Measurements from ENCODE around the gene KHDRBS1. TPM values are rescaled to one million over a fixed set of nuclear protein-coding genes. Genes with fewer than 3 reads are reported as not detected.
A peak's percentile ranks its signal among the peaks of the same experiment; 100 is the strongest.

KHDRBS1 gene
- total and polyA plus RNA-seq, 2 of the 13 experiments (the other 11 are each of a cell fraction or from before 2014, with no cell fraction given) = 25.1 to 39.0 TPM

DNA sequence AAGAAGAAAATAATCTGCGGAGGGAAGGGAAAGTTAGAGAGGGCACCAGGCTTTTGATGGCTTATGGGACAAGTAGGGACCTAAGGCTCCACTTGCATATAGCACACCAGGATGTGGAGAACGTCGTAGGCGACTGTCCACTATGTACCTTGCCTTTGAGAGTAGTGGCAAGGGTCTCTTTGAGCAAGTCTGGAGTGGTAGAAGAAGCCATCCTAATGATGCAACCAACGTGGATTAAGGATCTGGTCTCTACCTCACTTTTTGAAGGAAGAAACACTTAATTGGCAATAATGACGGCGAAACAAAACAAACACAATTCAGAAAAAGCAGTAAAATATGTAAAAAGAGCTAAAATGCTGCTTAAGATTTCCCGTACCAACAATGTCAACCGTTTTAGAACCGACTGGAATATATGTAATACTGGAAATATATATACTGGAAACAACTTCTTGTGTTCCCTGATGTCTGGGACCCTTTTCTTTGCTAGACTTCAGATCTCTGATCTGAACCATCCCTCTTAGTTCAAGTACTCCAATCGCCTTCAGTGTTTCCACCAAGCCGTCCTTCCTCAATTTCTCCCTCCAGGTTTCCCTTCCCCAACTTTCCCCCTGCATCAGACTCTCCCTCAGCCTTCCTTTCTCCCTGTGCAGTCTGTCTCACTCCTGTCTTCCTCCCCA is 821 bp upstream of the KHDRBS1 start:
- peaks cover 27% of the 10 kb centered on the region for H3K4me1 ChIP-seq (ENCODE audit: insufficient read depth, low read length)
- peak overlapping the region; percentile 71 for H3K9ac ChIP-seq (ENCODE audit: insufficient read depth, low read depth, low read length)
- H4K20me1 ChIP-seq (ENCODE audit: insufficient read depth, low read length) = peaks cover 34% of the 10 kb centered on the region
- peaks cover 40% of the 10 kb centered on the region for H3K79me2 ChIP-seq (ENCODE audit: insufficient read depth, low read length)
- TF ChIP-seq NCOA2 (CRISPR knock-in tag; IDR thresholded peaks at IDR 0.05) (0 out of 2 replicates have a peak, but pooled peaks have one; percentile 8), ZNF816 (CRISPR knock-in tag; IDR thresholded peaks at IDR 0.05; ENCODE audit: borderline replicate concordance) (0 out of 2 replicates have a peak, but pooled peaks have one; percentile 48), REL (CRISPR knock-in tag; conservative IDR thresholded peaks at IDR 0.05) (peak; percentile 55), ESRRA (CRISPR knock-in tag; IDR thresholded peaks at IDR 0.05; ENCODE audit: low read depth) (no peak), ZNF564 (CRISPR knock-in tag; IDR thresholded peaks at IDR 0.05) (no peak), HOXD1 (CRISPR knock-in tag; IDR thresholded peaks at IDR 0.05) (0 out of 2 replicates have a peak, but pooled peaks have one; percentile 2)
- TF ChIP-seq, protein P1, sequence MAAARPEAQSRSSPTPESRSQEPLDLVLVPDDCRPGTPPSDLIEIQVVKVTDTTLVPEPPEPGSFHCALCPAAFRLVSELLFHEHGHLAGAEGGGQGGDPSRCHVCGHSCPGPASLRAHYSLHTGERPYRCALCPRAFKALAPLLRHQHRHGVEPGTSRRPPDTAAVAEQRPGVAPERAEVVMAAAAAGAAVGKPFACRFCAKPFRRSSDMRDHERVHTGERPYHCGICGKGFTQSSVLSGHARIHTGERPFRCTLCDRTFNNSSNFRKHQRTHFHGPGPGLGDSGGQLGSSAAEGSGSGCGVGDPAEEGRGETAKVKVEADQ (CRISPR knock-in tag; IDR thresholded peaks at IDR 0.05; ENCODE audit: borderline replicate concordance) = no peak
- TF ChIP-seq, protein P2, sequence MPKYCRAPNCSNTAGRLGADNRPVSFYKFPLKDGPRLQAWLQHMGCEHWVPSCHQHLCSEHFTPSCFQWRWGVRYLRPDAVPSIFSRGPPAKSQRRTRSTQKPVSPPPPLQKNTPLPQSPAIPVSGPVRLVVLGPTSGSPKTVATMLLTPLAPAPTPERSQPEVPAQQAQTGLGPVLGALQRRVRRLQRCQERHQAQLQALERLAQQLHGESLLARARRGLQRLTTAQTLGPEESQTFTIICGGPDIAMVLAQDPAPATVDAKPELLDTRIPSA (CRISPR knock-in tag; IDR thresholded peaks at IDR 0.05; ENCODE audit: borderline replicate concordance) = 0 out of 2 replicates have a peak, but pooled peaks have one; percentile 0
- TF ChIP-seq, protein P3, sequence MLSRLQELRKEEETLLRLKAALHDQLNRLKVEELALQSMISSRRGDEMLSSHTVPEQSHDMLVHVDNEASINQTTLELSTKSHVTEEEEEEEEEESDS (CRISPR knock-in tag; IDR thresholded peaks at IDR 0.05; ENCODE audit: borderline replicate concordance) = peak; percentile 19; the same call in 1 of the 2 replicates
- H3K27me3 ChIP-seq (ENCODE audit: control insufficient read depth in 1 of 2, insufficient read depth in 2 of 2, low read length in 2 of 2) = no peaks in the 10 kb centered on the region; a peak in 1 of 5 replicates
- in situ Hi-C loops (cut with HindIII; ENCODE audit: extremely low pct_ligation_motif_present, low pct_unique_long_range_greater_than_20kb) = no loop called here
- FAIRE-seq = no peak
- peak overlapping the region; percentile 74 for H3K27ac ChIP-seq (ENCODE audit: extremely low read length, insufficient read depth, low read length)
- intact Hi-C loops (cut with micrococcal nuclease; ENCODE audit: unreplicated experiment) = no loop called here
- WGBS (ENCODE audit: low lambda C conversion rate) = 82% methylated on average over 12 of the region's 12 CpGs
- peaks cover 2 to 8% of the 10 kb centered on the region in 2 experiments; a peak in 2 of 5 replicates for H3K36me3 ChIP-seq (replicated peaks in 1 of 2; ENCODE audit: control insufficient read depth in 1 of 2, insufficient read depth in 2 of 2, low read length in 2 of 2)
- peak overlapping the region; percentile 56 to 98 (median 61) for H3K4me3 ChIP-seq (replicated peaks in 1 of 3; ENCODE audit: insufficient read depth in 1 of 3, low read depth in 2 of 3, low read length in 3 of 3)
- ATAC-seq = no peak
- no peak for DNase-seq (ENCODE audit: low spot score)
- TSS peak; percentile 98 for BruUV-seq (replicated peaks)
- POLR2A ChIA-PET = interaction anchor here (0.7 to 2.5 kb wide), 19 partner anchors 9 to 1168 kb away, joined by 3 to 14 read pairs (median 4); partner anchors contain the start of genes KPNA6, TMEM39B and TXLNA
- no peaks in the 10 kb centered on the region for H3K9me3 ChIP-seq (ENCODE audit: low read length)
- H2AFZ ChIP-seq (ENCODE audit: low read length) = peak overlapping the region; percentile 68
- peak overlapping the region; percentile 87 for H3K4me2 ChIP-seq (ENCODE audit: low read depth, low read length)
- CTCF ChIA-PET (ENCODE audit: low intra/inter-chr PET ratio, low total read pairs) = no interaction called here
